ENCODE data around the gene KANK3. TPM values are rescaled to one million over a fixed set of nuclear protein-coding genes. Genes with fewer than 3 reads are reported as not detected.
"Not testable (repeated sequence)": the region's sequence is repeated elsewhere in the genome, so short reads cannot be mapped to it uniquely, and the experiment has no call there.

KANK3 gene
- total and polyA plus RNA-seq, 9 donors, result 9.4 to 18.9 (median 12.4) TPM

DNA sequence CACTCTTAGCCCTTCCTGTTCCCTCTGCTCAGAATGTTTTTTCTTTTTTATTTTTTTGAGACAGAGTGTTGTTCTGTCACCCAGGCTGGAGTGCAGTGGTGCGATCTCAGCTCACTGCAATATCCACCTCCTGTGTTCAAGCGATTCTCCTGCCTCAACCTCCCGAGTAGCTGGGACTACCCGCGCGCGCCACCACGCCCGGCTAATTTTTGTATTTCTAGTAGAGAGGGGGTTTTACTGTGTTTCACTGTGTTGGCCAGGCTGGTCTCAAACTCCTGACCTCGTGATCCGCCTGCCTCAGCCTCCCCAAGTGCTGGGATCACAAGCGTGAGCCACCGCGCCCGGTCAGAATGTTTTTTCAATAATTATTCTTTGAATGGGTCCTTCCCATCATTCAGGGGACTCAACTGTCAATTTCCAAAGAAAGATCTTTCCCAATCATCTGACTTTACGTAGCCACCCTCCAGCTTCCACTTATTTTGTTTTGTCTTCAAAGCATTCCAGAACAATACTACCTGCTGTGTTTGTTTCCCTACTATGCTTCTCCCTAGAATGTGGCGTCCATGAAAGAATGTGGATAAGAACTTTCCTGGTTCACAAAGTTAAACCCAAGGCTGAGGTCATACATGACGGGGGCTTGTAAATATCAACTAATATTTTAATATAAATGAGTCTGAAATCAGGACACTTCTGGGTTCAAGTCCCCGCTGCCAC is 23.1 kb downstream of the KANK3 start:
- 89% methylated on average over 12 of the region's 19 CpGs for WGBS (ENCODE audit: insufficient coverage)
- Histone ChIP-seq H3K4me3 (ENCODE audit: low read length) (peak overlapping the region; percentile 87), H3K27ac (ENCODE audit: low read length) (peak overlapping the region; percentile 91), H3K9me3 (replicated peaks; ENCODE audit: control insufficient read depth, low read depth, low read length) (no peaks in the 10 kb centered on the region), H3K27me3 (ENCODE audit: control insufficient read depth, insufficient read depth, low read length) (no peaks in the 10 kb centered on the region), H3K36me3 (ENCODE audit: control insufficient read depth, insufficient read depth, low read length) (peaks cover 39% of the 10 kb centered on the region), H3K4me1 (ENCODE audit: control insufficient read depth, insufficient read depth, low read length) (peaks cover 23% of the 10 kb centered on the region)
- DNase-seq, result no peak

- not testable (repeated sequence) for H3K9me3 ChIP-seq (replicated peaks; ENCODE audit: control insufficient read depth, low read depth, low read length); H3K27me3 ChIP-seq (ENCODE audit: control insufficient read depth, insufficient read depth, low read length); H3K4me3 ChIP-seq (ENCODE audit: low read length); DNase-seq; H3K27ac ChIP-seq (ENCODE audit: low read length)
- Histone ChIP-seq H3K36me3 (ENCODE audit: control insufficient read depth, insufficient read depth, low read length) (peaks cover 43% of the 10 kb centered on the region), H3K4me1 (ENCODE audit: control insufficient read depth, insufficient read depth, low read length) (peaks cover 22% of the 10 kb centered on the region)
- WGBS (ENCODE audit: insufficient coverage), result 88% methylated on average over 1 of the region's 9 CpGs
These were observed 24.2 kb downstream of the KANK3 start for GRCh38 chr19:8318835-8319234.

DNA sequence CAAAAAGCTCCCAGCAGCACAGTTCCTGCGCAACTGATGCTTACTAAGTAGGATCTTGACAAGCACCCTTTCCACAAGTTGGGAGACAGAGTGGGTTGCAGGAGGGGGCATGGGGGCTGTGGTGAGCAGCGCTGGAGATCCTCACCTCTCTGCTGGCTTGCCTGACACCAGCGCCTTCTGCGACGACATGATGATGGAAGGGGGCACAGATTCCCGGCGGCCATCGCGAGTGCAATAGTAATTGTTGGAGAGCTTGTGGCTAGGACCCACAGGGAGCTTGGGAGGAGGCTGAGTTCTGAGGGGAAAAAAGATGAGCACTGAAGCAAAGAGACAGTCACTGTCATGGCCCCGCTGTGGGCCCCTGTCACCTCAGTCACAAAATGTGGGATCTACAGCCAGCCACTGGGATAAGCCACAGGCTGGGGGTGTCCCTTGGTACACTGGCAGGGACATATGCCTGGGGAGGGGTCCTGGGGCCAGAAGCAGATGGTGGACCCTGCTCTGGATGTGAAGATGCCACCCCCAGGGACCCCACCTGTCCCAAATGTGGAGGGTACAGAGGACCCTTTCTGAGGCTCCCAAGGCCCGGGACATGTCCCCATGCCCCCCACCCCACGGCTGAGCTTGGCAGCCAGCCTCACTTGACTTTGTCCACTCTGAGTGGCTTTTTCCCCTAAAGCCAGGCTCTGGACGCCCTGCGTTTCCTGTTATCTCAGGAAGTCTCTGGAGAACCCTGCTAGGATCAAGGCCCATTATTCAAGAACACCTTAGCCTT is 26.5 kb downstream of the KANK3 start:
- Histone ChIP-seq H3K27me3 (ENCODE audit: control insufficient read depth, insufficient read depth, low read length) (no peaks in the 10 kb centered on the region), H3K4me3 (ENCODE audit: low read length) (no peak overlapping the region), H3K27ac (ENCODE audit: low read length) (no peak overlapping the region), H3K9me3 (replicated peaks; ENCODE audit: control insufficient read depth, low read depth, low read length) (no peaks in the 10 kb centered on the region), H3K36me3 (ENCODE audit: control insufficient read depth, insufficient read depth, low read length) (peaks cover 51% of the 10 kb centered on the region), H3K4me1 (ENCODE audit: control insufficient read depth, insufficient read depth, low read length) (peaks cover 19% of the 10 kb centered on the region)
- no peak for DNase-seq
- 83% methylated on average over 14 of the region's 14 CpGs for WGBS (ENCODE audit: insufficient coverage)

DNA sequence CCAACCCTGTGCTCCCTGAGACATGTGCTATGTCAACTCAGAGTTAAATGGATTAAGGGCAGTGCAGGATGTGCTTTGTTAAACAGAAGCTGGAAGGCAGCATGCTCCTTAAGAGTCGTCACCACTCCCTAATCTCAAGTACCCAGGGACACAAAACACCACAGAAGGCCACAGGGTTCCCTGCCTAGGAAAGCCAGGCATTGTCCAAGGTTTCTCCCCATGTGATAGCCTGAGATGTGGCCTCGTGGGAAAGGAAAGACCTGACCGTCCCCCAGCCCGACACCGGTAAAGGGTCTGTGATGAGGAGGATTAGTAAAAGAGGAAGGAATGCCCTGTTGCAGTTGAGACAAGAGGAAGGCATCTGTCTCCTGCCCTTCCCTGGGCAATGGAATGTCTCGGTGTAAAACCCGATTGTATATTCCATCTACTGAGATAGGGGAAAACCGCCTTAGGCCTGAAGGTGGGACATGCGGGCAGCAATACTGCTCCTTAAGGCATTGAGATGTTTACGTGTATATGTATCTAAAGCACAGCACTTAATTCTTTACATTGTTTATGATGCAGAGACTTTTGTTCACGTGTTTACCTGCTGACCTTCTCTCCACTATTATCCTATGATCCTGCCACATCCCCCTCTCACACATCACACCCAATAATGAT is 28.0 kb downstream of the KANK3 start:
- H3K27ac ChIP-seq (ENCODE audit: low read length), result not testable (repeated sequence)
- peaks cover 65% of the 10 kb centered on the region for H3K36me3 ChIP-seq (ENCODE audit: control insufficient read depth, insufficient read depth, low read length)
- 98% methylated on average over 5 of the region's 11 CpGs for WGBS (ENCODE audit: insufficient coverage)

DNA sequence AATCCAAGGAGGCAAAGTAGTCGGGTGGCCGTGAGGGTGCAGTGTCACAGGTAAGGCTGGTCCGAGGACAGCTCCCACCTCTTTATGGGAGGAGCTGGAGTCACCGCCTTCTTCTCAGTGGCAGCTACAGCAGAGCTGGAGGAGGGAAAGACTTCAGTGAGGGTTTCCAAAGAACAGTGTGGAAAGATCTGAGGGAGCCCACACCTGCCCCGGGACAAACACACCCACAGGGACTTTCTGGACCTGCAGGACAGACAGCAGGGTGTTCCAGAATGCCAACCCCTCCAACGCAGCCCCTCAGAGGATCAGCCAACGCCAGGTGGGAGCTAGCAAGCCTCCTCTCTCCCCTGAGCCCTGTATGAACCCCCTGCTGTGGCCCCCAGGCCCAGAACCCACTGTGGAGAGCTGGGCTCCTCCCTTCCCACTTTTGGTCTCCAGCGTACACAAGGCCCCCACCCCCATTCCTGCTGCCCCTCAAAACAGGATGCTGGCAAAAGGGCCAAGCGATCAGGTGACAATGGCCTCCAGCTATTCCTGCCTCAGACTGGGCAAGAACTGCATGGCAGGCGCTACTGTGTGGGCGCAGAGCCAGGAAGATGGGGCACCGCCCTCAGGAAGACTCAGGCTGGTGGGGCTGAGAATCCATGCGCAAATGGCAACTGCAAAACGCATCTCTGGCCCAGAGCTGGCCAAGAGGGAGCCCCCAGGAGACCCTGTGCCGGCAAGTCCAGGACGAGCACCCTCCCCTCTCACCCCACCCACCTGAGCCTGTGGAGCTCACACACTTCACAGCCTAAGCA is 31.4 kb downstream of the KANK3 start:
- H3K36me3 ChIP-seq (ENCODE audit: control insufficient read depth, insufficient read depth, low read length), result peaks cover 65% of the 10 kb centered on the region
- WGBS (ENCODE audit: insufficient coverage), result 87% methylated on average over 11 of the region's 16 CpGs
- H3K4me1 ChIP-seq (ENCODE audit: control insufficient read depth, insufficient read depth, low read length), result peaks cover 31% of the 10 kb centered on the region
- peaks cover 3% of the 10 kb centered on the region for H3K27me3 ChIP-seq (ENCODE audit: control insufficient read depth, insufficient read depth, low read length)
- H3K9me3 ChIP-seq (replicated peaks; ENCODE audit: control insufficient read depth, low read depth, low read length), result no peaks in the 10 kb centered on the region
- DNase-seq, result no peak
- H3K27ac ChIP-seq (ENCODE audit: low read length), result peak overlapping the region; percentile 29
- no peak overlapping the region for H3K4me3 ChIP-seq (ENCODE audit: low read length)

More for the DNA sequence above, 28.0 kb downstream of the KANK3 start:
- not testable (repeated sequence) for DNase-seq; H3K4me3 ChIP-seq (ENCODE audit: low read length); H3K9me3 ChIP-seq (replicated peaks; ENCODE audit: control insufficient read depth, low read depth, low read length); H3K27me3 ChIP-seq (ENCODE audit: control insufficient read depth, insufficient read depth, low read length)
- peaks cover 16% of the 10 kb centered on the region for H3K4me1 ChIP-seq (ENCODE audit: control insufficient read depth, insufficient read depth, low read length)

GRCh38 chr19:8310342-8311055 is 32.6 kb downstream of the KANK3 start:
- Histone ChIP-seq H3K9me3 (replicated peaks; ENCODE audit: control insufficient read depth, low read depth, low read length) (no peaks in the 10 kb centered on the region), H3K4me1 (ENCODE audit: control insufficient read depth, insufficient read depth, low read length) (peaks cover 38% of the 10 kb centered on the region), H3K27ac (ENCODE audit: low read length) (no peak overlapping the region), H3K36me3 (ENCODE audit: control insufficient read depth, insufficient read depth, low read length) (peaks cover 57% of the 10 kb centered on the region), H3K27me3 (ENCODE audit: control insufficient read depth, insufficient read depth, low read length) (peaks cover 3% of the 10 kb centered on the region), H3K4me3 (ENCODE audit: low read length) (no peak overlapping the region)
- DNase-seq, result no peak
- 93% methylated on average over 13 of the region's 17 CpGs for WGBS (ENCODE audit: insufficient coverage)

- no peak for DNase-seq
- Histone ChIP-seq H3K36me3 (ENCODE audit: control insufficient read depth, insufficient read depth, low read length) (peaks cover 47% of the 10 kb centered on the region), H3K27ac (ENCODE audit: low read length) (no peak overlapping the region)
These were observed 34.2 kb downstream of the KANK3 start for GRCh38 chr19:8308891-8309291.

GRCh38 chr19:8307965-8308866 is 34.8 kb downstream of the KANK3 start, which contains the start of gene CD320:
Gene CD320, minus strand, starts transcription at chr19:8308358. Its CDS starts 68 bp downstream, at chr19:8308290.
- H3K27ac ChIP-seq (ENCODE audit: low read length), result no peak within 1 kb of the TSS

More at GRCh38 chr19:8308891-8309291, 34.2 kb downstream of the KANK3 start:
- WGBS (ENCODE audit: insufficient coverage), result 68% methylated on average over 10 of the region's 17 CpGs
- Histone ChIP-seq H3K9me3 (replicated peaks; ENCODE audit: control insufficient read depth, low read depth, low read length) (no peaks in the 10 kb centered on the region), H3K27me3 (ENCODE audit: control insufficient read depth, insufficient read depth, low read length) (peaks cover 3% of the 10 kb centered on the region), H3K4me1 (ENCODE audit: control insufficient read depth, insufficient read depth, low read length) (peaks cover 38% of the 10 kb centered on the region), H3K4me3 (ENCODE audit: low read length) (peak overlapping the region; percentile 51)

More at GRCh38 chr19:8307965-8308866, 34.8 kb downstream of the KANK3 start, which contains the start of gene CD320:
- H3K4me1 ChIP-seq (ENCODE audit: control insufficient read depth, insufficient read depth, low read length), result peaks cover 38% of the 10 kb centered on the region
- peaks cover 40% of the 10 kb centered on the region for H3K36me3 ChIP-seq (ENCODE audit: control insufficient read depth, insufficient read depth, low read length)
- H3K9me3 ChIP-seq (replicated peaks; ENCODE audit: control insufficient read depth, low read depth, low read length), result no peaks in the 10 kb centered on the region
- under 1% methylated on average over 52 of the region's 63 CpGs for WGBS (ENCODE audit: insufficient coverage)
- H3K4me3 ChIP-seq (ENCODE audit: low read length), result peak within 1 kb of the TSS; percentile 51
- H3K27me3 ChIP-seq (ENCODE audit: control insufficient read depth, insufficient read depth, low read length), result peaks cover 3% of the 10 kb centered on the region
- DNase-seq, result peak; percentile 96

All from muscle of leg (tissue), 11 donors.